HG02981 (cell line): Measurements from ENCODE around the gene KCTD5.
A peak's percentile ranks its signal among the peaks of the same experiment; 100 is the strongest.
"Not testable (repeated sequence)": the region's sequence is repeated elsewhere in the genome, so short reads cannot be mapped to it uniquely, and the experiment has no call there.

Source experiments
- ATAC-seq: cut with Tn5 transposase; IDR thresholded peaks from one replicate; pipeline ENCODE4 v1.9.1; 2021; ENCODE audit warnings: mild to moderate bottlenecking, moderate library complexity; ENCODE audit not compliant: unreplicated experiment

Gene KCTD5

DNA sequence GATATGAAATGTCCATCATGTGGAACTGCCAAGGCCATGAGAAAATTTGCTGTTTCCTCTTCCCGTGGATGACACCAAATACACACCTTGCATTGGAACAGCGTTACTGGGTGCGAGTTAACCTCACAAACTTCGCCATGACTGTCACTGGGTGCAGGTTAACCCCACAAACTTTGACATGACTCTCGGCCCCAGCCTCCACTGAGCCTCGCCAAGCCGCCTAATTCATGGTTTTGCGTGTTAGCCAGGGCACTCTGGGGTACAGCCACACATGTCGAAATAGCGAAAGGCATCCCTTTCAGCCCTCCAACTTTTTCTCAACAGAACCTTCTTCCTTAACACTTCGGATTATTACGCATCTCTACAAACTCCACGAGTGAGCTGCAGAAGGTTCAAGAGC lies 10.6 kb upstream of the KCTD5 start:
- ATAC-seq, result no peak

DNA sequence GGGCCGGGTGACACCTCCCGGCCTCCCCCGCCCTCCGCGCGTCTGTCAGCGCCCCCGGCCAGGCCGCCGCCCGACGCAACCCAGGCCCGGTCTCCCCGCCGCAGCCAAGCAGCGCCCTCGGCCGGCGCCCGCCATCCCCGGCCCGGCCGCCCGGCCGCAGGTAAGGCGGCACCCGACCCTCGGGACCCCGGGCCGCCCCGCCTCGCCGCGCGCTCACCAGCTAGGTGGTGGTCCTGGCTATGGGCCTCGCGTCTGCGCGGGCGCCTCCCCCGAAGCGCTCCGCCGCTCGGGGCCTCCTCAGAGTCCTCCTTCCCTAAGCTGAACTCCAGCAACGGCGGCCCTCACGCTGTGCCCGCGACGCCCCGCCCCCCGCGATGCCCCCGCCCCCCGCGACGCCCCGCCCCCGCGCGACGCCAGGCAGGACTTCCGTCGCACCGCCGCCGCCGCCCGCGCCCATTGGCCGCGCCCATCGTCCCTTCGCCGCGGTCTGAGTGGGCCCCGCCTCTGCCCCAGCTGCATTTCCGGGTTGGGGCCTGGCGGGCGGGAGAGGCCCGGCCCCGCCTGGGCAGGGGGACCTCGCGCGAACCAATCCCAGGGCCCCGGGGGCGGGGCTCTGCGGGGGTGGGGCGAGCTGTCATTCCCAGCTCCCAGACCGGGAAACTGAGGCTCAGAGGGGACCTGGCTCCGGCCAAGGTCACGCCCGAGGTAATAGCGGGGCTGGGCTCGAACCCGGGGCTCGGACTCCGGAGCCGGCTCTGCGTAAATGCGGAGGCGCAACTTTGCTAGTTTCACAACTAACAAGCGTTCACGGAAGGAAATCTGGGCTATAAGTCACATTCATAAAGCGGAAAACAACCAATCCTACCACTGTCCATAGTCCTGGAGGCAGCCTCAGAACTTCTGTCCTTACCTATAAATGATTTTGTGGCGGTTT lies 9.0 kb upstream of the KCTD5 start:
- ATAC-seq, result peak; percentile 92

DNA sequence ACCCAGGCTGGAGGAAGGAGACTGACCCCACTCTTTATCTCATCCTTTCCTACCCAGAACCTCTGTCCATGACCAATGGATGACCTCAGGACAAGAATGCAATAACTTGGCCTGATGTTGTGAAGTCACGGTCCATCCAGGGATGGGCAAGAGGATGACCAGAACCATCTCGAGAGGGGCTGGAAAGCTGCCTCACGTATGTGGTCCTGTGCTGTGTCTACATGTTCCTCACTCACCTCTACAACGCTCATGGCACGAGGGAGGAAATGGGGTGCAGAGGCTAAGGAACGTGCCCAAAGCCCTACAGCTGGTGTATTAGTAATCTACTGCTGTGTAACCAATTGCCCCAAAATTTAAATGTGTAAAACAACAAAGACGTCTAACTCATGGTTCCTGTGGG lies 7.3 kb upstream of the KCTD5 start:
- ATAC-seq, result no peak

DNA sequence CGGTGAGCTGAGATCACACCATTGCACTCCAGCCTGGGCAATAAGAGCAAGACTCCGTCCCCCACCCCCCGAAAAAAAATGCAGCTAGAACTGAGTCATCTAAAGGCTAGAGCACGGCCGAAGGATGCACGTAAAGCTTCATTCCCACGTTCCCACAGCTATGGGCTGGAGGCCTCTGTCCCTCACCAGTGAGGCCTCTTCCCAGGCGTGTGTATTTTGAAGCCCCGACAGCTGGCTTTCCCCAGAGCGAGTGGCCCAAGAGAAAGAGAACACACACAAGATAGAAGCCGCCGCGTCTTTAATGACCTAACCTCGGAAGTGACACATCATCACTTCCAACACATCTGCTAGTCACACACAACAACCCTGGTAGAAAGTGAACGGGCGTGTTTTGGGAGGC lies 6.6 kb upstream of the KCTD5 start:
- no peak for ATAC-seq

DNA sequence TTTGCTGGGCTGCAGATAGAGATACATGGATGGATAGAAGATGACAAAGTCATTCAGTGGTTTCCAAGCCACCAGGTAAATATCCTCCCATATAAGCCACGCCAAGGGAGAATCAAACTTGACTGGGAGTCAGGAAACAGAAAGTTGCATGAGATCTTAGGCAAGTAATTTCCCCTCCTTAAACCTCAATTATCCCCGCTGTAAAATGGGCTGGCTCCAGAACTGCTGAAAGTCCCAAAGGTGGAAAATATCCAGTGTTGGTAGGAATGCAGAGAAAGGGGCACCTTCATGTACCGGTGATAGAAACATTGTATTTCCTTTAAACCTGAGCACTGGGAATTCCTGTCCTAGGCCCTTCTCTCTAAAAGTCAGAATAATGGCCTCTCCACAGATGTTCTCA lies 5.4 kb upstream of the KCTD5 start:
- not testable (repeated sequence) for ATAC-seq

DNA sequence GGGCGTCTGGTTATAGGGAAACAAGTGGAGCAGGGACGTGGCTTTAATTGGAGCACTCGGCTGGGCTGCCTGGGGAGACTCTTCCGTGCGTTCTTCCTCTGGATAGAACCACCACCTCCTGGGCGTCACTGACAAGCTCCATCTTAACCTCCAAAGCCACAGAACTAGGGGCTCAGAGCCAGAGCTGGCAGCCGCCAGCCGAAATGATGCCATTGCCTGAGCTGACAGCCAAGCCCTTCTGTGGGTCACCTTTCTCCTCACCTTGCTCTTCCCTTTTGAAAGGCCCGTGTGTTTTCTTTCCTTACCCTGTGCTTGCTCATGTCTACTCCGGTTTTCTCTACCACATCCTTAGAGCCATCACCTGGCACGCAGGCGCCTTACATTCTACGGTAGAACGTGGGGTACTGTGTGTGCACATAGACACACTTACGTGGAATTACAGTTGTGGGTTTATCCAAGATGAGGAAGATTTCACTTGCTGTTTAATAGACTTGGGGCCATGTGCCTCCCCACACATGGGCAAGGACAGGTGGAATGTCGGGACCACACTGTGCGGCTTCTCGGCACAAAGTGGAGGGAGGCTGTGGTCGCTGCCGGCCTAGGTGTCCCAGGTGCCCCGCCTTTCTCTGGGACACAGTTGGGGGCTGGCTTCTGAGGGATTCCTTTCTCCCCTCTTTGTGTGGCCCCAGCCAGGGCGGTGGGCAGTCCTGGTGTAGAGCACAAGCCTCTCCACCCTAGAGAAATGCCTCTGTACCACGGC lies 3.9 kb upstream of the KCTD5 start:
- not testable (repeated sequence) for ATAC-seq

DNA sequence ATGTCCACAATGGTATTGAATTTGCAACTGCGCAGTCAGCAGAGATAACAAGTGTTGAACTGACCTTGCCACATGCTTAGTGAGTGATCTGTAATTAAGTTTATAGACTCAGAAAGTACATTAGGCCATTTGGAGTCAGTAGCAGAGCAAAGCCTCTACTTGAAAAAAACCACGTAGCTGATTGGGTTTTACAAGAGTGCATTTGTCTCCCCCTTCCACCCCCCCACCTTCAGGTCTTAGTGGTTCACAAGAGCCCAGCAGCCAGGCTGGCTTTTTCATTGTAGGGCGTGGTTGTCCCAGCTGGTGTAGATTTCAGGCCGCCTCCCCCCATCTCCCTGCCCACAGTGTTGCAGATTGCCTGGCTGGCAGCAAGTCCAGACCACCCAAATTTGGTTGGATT lies 2.4 kb upstream of the KCTD5 start:
- ATAC-seq, result not testable (repeated sequence)

DNA sequence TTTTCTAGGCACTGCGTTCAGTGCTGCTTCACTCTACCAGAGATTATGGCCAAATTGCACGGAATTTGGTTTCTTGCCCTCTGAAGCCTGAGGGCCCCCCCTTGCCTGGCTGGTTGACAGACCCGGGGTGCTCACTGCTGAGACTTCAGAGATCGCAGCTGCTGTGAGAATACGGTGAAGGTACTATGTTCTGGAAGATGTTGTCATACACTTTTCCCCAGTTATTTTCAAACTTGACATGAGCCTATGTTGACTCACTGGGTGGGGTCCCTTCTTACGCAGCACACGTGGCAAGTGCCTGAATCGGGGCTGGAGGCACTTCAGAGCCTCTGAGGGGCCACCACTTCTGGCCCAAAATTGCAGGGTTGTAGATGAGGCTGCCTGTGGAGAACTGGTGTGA lies 2.0 kb upstream of the KCTD5 start:
- ATAC-seq, result not testable (repeated sequence)

DNA sequence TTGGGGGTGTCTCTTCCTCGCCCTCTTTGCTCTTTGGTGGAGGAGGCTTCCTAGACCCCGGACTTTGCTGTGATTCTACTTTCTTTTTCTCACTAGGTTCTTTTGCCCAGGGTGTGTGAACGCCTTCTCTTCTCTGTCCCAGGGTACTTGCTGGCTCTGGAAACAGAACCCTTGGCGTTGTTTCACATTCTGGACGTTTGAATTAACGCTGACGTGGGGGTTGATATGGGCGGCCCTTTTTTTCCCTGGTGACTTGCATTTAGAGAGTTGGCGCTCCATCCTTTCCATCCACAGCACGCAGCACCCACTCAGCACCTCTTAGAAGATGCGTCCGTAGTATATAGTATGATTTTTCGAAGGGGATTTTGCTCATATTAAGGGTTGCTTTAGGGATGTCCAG lies 718 bp downstream of the KCTD5 start:
- ATAC-seq, result not testable (repeated sequence)

DNA sequence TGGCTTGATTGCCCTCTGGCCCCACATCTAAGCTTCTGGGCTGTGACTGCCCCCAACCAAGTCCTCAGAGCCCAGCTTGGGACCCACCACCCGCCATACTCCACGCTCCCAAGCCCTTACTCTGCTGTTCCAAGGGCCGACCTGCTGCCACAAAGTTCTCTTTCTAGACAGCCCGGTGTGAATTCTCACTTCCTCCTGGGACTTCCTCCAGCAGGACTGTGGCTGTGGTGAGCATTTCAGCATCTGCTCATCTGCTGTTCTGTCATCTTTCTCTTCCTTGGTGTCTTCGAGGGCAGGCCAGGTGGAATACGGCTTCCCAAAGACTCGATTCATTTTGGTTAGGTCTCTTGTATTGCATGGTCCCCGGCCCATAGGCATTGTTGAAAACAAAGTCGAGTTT lies 3.8 kb downstream of the KCTD5 start:
- ATAC-seq, result not testable (repeated sequence)

DNA sequence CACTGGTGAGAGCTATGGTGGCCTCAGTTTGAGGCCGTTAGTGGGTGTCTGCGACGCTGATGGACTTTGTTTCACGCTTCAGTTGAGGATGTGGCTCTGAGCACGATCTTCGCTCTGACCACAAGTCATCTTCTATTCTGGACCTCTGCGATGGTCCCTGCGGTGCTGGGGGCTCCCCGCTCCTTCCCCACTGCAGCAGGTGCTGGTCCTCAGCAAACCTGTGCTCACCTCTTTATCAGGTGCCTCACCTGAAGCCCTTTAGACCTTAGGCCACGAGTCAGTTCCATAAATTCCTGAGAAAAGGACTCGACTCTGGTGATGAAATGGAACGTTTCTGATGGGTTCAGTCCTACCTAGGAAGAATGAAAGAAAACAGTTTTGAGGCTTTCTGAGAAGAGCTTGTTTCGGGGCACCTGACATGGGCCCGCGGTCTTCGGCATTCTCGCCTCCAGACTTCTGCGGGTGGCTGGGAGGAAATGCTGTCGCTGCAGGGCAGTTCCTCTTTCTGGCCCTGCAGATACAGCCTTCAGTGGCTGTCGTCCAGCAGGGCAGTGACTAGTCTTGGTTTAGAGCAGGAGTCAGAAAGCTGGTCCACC lies 4.7 kb downstream of the KCTD5 start:
- ATAC-seq, result peak; percentile 40

DNA sequence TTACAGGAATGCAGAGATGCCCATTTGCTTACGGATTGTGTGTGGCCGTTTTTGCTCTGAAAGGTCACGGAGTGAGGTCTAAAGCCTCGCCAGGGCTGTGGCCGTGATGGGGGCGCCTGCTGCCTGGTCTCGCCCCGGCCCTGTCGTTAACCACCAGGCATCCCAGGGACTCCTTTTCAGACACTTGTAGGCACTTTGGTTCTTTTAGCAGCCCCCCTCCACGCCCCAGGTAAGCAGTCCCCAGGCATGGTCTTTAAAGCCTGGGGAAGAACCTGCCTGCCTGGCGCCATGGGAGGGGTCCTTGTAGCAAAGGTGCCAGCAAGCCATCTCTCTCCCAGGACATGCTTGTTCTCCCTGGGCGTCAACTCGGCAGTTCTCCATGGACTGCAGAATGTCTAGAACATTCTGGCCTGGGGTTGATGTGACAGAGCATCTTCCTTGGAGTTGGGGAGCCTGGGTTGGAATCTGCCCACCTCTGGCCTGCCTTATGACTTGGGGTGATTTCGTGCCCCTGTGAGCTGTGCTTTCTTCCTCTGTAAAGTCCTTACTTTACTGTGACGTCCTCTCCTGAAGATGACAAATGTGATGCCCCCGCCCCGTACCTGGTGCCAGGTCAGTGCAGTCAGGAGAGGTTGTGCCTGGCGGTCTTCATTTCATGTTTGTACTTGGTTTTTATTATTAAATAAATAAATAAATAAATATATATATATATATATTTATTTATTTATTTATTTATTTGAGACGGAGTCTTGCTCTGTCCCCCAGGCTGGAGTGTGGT lies 5.4 kb downstream of the KCTD5 start:
- no peak for ATAC-seq

DNA sequence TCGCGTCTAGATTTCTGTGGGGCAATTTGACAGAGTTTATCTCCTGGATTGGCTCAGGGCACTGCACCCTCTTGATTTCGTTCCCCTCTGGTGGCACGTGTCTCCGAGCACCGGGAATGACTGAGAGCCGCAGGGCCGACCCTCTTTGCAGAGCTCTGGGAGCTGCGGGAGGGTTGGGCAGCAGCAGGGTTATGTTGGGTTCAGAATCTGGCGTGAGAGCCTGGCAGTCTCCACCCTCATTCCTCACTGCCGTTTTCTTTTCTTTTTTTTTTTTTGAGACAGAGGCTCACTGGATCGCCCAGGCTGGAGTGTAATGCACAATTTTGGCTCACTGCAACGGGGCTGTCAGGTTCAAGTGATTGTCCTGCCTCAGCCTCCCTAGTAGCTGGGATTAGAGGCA lies 7.1 kb downstream of the KCTD5 start:
- ATAC-seq, result not testable (repeated sequence)

DNA sequence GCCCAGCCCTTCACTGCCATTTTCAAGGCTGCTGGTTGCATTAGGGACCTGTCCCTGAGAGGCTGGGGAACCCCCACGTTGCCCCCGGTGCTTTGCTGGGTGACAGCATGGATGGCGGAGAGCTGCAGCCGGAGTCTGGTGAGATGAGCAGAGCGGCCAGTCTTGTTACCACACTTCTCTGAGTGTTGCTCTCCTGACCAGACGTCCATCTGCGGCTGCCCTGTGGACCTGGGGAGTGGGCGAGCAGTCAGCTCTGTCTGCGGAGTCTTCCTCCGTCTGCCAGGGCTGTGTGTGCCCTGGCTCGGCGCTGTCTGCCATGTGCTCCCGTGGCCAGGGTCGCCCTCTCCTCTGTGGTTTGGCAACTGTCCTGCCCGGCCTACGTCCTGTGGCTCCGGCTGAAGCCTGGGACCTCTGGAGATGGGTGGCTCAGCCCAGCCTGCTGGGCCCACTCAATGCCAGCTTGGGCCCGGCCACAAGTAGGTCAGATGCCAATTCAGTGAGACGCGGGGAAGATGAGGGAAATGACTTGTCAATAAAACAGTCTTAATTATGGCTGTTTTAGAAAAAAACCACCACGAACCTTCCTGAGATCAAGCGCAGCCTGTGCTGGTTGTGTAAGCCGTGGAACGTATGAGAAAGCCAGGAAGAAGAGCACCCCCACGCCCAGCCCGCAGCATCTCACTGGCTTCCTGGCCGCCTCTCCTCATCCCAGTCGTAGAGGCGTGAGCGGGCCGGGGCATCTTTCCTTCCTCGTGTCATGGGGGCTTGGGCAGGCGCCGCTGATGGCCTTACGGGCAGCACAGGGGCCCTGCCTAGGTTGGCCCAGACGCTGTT lies 7.9 kb downstream of the KCTD5 start:
- no peak for ATAC-seq

DNA sequence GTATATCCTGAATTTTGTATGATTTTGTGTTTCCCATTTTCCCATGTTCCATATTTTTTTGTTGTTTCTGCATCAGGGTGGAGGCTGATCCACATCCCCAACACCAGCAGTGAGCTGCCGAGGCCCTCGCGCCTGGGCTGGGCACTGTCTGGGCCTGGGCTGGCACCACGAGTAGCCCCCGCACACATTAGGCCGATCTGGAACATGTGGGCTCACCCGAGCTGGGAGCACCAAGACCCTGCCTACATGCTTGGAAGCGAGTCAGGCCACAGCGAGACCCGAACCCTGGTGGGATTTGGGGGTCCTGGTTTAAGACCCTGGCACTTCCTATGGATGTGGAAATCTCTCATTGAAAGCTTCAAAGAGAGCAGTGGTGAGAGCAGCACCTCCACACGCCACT lies 8.5 kb downstream of the KCTD5 start:
- no peak for ATAC-seq

DNA sequence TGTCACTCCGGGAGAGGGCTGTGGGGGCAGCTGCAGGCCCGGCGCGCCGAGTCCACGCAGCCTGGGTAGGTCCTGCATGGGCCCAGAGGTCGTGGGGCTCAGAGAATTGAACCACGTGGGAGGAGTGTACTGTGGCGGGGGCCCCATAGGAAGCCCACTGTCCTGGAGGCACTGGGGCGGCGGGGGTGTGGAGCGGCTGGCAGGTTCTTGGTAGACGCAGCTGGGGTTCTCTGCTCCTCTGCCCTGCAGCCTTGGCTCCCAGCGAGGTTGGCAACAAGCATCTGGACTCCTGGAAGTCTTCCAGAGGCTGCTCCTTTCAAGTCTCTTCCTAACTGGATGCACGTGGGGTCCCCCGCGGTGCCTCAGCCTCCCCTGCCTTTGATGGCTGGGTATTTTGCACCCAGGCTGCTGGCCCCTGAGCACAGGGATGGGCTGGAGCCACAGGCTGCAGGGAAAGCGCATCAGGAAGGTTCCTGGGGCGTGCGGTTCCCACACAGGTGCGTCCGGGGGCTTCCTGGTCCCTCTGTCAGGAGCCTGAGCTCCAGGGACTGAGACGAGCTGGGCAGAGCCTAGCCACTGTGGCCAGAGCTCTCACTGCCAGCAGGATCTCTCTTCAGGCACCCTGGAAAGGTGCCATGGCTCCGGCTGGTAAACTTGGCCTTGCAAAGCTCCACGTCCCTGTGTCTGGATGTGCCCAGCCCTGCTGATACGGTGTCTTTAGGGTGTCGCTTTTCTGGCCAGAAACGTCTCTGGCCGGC lies 9.3 kb downstream of the KCTD5 start:
- no peak for ATAC-seq

DNA sequence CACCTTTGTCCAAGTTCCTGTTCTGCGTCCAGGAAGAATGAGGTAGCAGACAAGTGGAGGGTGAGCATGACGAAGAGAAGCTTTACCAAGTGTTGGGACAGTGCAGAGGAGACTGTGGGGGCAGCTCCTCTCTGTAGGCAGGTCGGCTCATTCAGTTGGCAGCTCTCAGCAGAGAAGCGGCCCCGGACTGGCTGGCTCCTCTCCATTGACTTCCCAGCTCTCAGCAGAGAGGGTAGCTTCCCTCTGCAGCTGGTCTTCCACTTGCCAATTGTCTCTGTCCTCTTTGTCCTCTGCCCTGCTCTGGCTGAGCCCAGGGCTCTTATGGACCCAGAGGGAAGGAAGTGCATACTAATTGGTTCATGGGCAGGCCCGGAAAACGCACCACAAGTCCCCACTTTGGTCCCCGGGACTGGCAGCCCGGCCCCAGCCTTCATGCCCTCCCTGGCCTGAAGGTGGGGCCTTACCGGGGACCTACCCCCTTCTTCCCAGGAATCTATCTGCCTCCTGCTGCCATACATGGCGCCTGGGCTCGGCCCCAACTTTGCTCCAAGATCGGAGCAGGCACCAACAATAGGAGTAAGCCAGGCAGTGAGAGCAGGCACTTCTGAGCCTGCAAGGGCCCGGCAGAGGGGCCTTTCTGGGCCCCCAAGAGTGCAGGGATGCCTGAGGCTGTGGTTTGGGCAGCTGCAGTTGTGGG lies 10.1 kb downstream of the KCTD5 start:
- no peak for ATAC-seq

DNA sequence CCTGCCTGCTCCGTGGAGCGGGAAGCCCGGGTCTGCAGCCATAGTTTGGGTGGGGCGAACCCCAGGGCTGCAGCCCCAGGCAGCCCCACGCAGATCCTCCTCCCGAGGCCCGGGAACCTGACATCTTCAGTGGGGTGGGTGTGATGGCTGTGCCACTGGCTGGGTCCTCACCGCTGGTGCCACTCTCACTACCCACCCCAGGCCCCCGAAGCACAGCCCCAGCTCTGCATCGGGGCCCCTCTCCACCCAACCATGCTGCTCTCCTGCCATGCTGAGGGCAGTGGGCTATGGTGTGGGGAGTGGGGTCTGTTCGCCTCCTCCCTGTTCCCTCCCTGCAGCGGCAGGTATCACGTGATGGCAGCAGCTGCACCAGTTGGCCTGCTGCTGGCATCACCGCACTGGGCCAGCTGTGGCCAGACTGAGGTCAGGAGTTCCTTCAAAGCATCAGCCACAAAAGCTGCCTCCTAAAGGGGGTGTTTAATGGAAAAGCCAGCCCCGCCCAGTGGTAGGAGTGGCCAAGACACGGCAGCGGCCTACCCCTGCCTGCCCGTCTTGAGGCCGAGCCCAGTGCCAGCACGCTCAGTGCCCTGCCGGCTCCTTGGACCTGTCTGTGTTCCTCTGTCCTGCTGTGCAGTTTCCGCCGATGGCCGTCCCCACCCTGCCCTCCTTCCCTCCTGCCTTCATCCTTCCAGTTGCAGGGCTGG lies 10.8 kb downstream of the KCTD5 start:
- no peak for ATAC-seq
